ENCODE data around the gene SOWAHA. TPM values are rescaled to one million over a fixed set of nuclear protein-coding genes. Genes with fewer than 3 reads are reported as not detected.
"Not testable (repeated sequence)": the region's sequence is repeated elsewhere in the genome, so short reads cannot be mapped to it uniquely, and the experiment has no call there.

SOWAHA gene
- total and polyA plus RNA-seq, 2 donors = 1.0 to 4.3 TPM

DNA sequence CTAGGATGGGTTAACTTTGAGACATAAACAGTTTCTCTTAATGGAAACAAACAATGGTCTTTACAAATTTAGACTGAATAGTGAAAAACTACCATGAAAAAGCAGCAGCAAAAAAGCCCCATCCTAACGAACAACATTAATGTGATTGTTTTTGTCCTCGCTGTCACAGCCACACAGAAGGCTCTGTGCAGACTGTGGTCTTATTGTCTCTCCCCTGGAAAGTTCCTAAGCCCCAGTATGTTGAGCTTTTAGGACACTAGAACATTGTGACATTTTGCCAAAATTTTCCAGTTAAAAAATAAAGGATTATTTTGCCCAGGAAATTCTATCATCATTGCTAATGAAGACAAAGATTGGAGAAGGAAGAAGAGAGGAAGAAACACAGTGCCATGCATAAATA is 12.6 kb upstream of the SOWAHA start:
- Histone ChIP-seq H3K9me3 (ENCODE audit: control insufficient read depth in 2 of 2, insufficient read depth in 1 of 2, low read length in 1 of 2) (no peaks in the 10 kb centered on the region), H3K4me1 (ENCODE audit: control insufficient read depth in 2 of 2, insufficient read depth in 2 of 2, low read length in 2 of 2) (no peaks in the 10 kb centered on the region), H3K27ac (ENCODE audit: low read depth in 1 of 2, low read length in 1 of 2) (no peak overlapping the region), H3K27me3 (ENCODE audit: control insufficient read depth in 2 of 2, insufficient read depth in 1 of 2, low read length in 1 of 2) (peaks cover 0 to 13% of the 10 kb centered on the region in 2 donors), H3K4me3 (ENCODE audit: low read length in 2 of 2) (no peak overlapping the region), H3K36me3 (ENCODE audit: control insufficient read depth in 2 of 2, insufficient read depth in 2 of 2, low read length in 1 of 2) (no peaks in the 10 kb centered on the region)
- DNase-seq (ENCODE audit: low read depth in 6 of 9, low spot score in 9 of 9) = no peak
- WGBS = 94% methylated on average over 2 of the region's 2 CpGs

DNA sequence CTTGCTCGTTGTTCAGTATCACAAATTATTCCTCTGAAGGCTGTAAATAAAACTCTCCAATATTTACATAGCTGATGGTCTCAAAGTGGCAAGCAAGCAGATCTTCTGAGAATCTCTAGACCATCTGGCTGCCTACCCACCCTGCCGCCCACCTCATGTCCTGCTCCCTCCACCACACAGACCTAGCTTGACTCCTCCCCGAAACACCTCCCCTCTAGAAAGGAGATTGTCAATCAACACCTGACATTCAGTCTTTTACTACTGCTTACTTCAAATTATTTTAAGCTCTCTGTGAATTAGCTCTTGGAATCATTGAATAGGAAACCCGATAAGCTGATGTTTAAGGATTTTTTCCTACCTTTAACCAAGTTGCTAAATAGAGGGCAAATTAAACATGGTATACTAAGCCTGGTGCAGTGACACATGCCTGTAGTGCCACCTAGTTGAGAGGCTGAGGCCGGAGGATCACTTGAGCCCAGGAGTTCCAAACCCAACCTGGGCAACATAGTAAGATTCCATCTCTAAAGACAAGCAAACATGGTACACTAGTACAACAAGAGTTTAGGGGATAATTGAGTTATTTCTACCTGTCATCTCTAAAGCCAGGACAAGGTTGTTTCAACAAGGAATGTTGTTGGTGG is 10.9 kb upstream of the SOWAHA start:
- H3K9me3 ChIP-seq (ENCODE audit: control insufficient read depth in 2 of 2, insufficient read depth in 1 of 2, low read length in 1 of 2) = no peaks in the 10 kb centered on the region
- H3K27me3 ChIP-seq (ENCODE audit: control insufficient read depth in 2 of 2, insufficient read depth in 1 of 2, low read length in 1 of 2) = peaks cover 0 to 16% of the 10 kb centered on the region in 2 donors
- H3K4me1 ChIP-seq (ENCODE audit: control insufficient read depth in 2 of 2, insufficient read depth in 2 of 2, low read length in 2 of 2) = no peaks in the 10 kb centered on the region
- no peak for DNase-seq (ENCODE audit: low read depth in 6 of 9, low spot score in 9 of 9)
- no peak overlapping the region for H3K4me3 ChIP-seq (ENCODE audit: low read length in 2 of 2)
- no peaks in the 10 kb centered on the region for H3K36me3 ChIP-seq (ENCODE audit: control insufficient read depth in 2 of 2, insufficient read depth in 2 of 2, low read length in 1 of 2)
- 92% methylated on average over 5 of the region's 5 CpGs for WGBS
- H3K27ac ChIP-seq (ENCODE audit: low read depth in 1 of 2, low read length in 1 of 2) = no peak overlapping the region

DNA sequence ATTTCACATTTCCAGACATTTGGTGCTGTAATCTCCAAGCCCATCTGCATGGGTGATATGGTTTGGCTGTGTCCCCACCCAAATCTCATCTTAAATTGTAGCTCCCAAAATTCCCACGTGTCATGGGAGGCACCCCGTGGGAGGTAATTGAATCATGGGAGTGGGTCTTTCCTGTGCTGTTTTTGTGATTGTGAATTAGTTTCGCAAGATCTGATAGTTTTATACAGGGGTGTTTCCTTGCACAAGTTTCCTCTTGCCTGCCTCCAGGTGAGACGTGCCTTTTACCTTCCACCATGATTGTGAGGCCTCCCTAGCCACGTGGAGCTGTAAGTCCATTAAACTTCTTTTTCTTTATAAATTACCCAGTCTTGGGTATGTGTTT is 10.4 kb upstream of the SOWAHA start:
- H3K27ac ChIP-seq (ENCODE audit: low read depth in 1 of 2, low read length in 1 of 2); DNase-seq (ENCODE audit: low read depth in 6 of 9, low spot score in 9 of 9); H3K9me3 ChIP-seq (ENCODE audit: control insufficient read depth in 2 of 2, insufficient read depth in 1 of 2, low read length in 1 of 2); H3K36me3 ChIP-seq (ENCODE audit: control insufficient read depth in 2 of 2, insufficient read depth in 2 of 2, low read length in 1 of 2); H3K4me1 ChIP-seq (ENCODE audit: control insufficient read depth in 2 of 2, insufficient read depth in 2 of 2, low read length in 2 of 2); H3K4me3 ChIP-seq (ENCODE audit: low read length in 2 of 2): not testable (repeated sequence)
- WGBS = 93% methylated on average over 5 of the region's 5 CpGs
- peaks cover 0 to 20% of the 10 kb centered on the region in 2 donors for H3K27me3 ChIP-seq (ENCODE audit: control insufficient read depth in 2 of 2, insufficient read depth in 1 of 2, low read length in 1 of 2)

DNA sequence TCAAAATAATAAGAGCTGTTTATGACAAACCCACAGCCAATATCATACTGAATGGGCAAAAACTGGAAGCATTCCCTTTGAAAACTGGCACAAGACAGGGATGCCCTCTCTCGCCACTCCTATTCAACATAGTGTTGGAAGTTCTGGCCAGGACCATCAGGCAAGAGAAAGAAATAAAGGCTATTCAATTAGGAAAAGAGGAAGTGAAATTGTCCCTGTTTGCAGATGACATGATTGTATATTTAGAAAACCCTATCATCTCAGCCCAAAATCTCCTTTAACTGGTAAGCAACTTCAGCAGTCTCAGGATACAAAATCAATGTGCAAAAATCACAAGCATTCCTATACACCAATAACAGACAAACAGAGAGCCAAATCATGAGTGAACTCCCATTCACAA is 8.9 kb upstream of the SOWAHA start:
- 100% methylated on average over 1 of the region's 1 CpG for WGBS
- not testable (repeated sequence) for H3K4me3 ChIP-seq (ENCODE audit: low read length in 2 of 2); H3K4me1 ChIP-seq (ENCODE audit: control insufficient read depth in 2 of 2, insufficient read depth in 2 of 2, low read length in 2 of 2); DNase-seq (ENCODE audit: low read depth in 6 of 9, low spot score in 9 of 9); H3K36me3 ChIP-seq (ENCODE audit: control insufficient read depth in 2 of 2, insufficient read depth in 2 of 2, low read length in 1 of 2); H3K27ac ChIP-seq (ENCODE audit: low read depth in 1 of 2, low read length in 1 of 2); H3K9me3 ChIP-seq (ENCODE audit: control insufficient read depth in 2 of 2, insufficient read depth in 1 of 2, low read length in 1 of 2)
- H3K27me3 ChIP-seq (ENCODE audit: control insufficient read depth in 2 of 2, insufficient read depth in 1 of 2, low read length in 1 of 2) = peaks cover 3 to 28% of the 10 kb centered on the region in 2 donors

DNA sequence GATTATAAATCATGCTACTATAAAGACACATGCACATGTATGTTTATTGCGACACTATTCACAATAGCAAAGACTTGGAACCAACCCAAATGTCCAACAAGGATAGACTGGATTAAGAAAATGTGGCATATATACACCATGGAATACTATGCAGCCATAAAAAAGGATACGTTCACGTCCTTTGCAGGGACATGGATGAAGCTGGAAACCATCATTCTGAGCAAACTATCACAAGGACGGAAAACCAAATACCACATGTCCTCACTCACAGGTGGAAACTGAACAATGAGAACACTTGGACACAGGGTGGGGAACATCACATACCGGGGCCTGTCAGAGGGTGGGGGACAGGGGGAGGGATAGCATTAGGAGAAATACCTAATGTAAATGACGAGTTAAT is 7.2 kb upstream of the SOWAHA start:
- H3K36me3 ChIP-seq (ENCODE audit: control insufficient read depth in 2 of 2, insufficient read depth in 2 of 2, low read length in 1 of 2); DNase-seq (ENCODE audit: low read depth in 6 of 9, low spot score in 9 of 9); H3K4me1 ChIP-seq (ENCODE audit: control insufficient read depth in 2 of 2, insufficient read depth in 2 of 2, low read length in 2 of 2); H3K4me3 ChIP-seq (ENCODE audit: low read length in 2 of 2); H3K9me3 ChIP-seq (ENCODE audit: control insufficient read depth in 2 of 2, insufficient read depth in 1 of 2, low read length in 1 of 2); H3K27ac ChIP-seq (ENCODE audit: low read depth in 1 of 2, low read length in 1 of 2): not testable (repeated sequence)
- 98% methylated on average over 6 of the region's 6 CpGs for WGBS
- peaks cover 9 to 40% of the 10 kb centered on the region in 2 donors for H3K27me3 ChIP-seq (ENCODE audit: control insufficient read depth in 2 of 2, insufficient read depth in 1 of 2, low read length in 1 of 2)

DNA sequence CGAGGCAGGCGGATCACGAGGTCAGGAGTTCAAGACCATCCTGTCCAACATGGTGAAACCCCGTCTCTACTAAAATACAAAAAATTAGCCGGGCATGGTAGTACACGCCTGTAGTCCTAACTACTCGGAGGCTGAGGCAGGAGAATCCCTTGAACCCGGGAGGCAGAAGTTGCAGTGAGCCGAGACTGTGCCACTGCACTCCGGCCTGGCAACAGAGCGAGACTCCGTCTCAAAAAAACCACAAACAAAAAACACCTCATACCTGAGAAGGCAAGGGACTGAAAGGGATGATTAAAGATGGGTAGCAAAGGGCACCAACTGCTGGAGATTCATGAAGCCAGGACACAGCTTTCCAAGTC is 6.3 kb upstream of the SOWAHA start:
- H3K9me3 ChIP-seq (ENCODE audit: control insufficient read depth in 2 of 2, insufficient read depth in 1 of 2, low read length in 1 of 2); DNase-seq (ENCODE audit: low read depth in 6 of 9, low spot score in 9 of 9); H3K27ac ChIP-seq (ENCODE audit: low read depth in 1 of 2, low read length in 1 of 2); H3K36me3 ChIP-seq (ENCODE audit: control insufficient read depth in 2 of 2, insufficient read depth in 2 of 2, low read length in 1 of 2); H3K4me1 ChIP-seq (ENCODE audit: control insufficient read depth in 2 of 2, insufficient read depth in 2 of 2, low read length in 2 of 2); H3K4me3 ChIP-seq (ENCODE audit: low read length in 2 of 2): not testable (repeated sequence)
- 96% methylated on average over 12 of the region's 12 CpGs for WGBS
- peaks cover 11 to 46% of the 10 kb centered on the region in 2 donors for H3K27me3 ChIP-seq (ENCODE audit: control insufficient read depth in 2 of 2, insufficient read depth in 1 of 2, low read length in 1 of 2)

DNA sequence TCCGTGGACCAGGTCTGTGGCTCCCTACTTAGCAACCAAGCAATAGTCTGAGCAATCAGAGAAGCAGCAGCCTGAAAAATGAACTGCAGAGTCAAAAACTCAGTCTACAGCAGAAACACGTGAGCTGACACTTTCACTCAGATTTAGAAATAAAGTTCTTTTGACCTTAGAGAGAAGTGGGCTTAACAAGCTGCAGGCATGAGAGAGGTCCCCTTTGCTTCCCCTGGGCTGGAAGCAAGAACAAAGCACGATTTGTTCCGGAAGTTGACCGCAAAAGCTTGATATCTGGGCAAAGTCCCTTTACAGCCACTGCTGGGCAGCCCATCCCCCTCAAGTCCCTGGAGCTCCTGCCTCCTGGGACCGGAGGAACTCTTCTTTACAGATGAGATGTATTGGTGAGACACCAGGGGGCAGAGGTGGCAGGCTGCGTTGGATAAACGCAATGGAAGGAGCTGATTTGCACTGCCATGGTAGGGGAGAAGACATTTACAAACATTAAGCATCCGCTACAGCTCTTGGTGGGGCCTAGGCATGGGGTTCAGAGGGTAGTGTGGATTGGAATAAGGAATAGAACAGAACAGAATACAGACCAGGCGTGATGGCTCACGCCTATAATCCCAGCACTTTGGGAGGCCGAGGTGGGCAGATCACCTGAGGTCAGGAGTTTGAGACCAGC is 5.8 kb upstream of the SOWAHA start:
- peaks cover 16 to 51% of the 10 kb centered on the region in 2 donors for H3K27me3 ChIP-seq (ENCODE audit: control insufficient read depth in 2 of 2, insufficient read depth in 1 of 2, low read length in 1 of 2)
- DNase-seq (ENCODE audit: low read depth in 6 of 9, low spot score in 9 of 9) = no peak
- no peak overlapping the region for H3K4me3 ChIP-seq (ENCODE audit: low read length in 2 of 2)
- H3K4me1 ChIP-seq (ENCODE audit: control insufficient read depth in 2 of 2, insufficient read depth in 2 of 2, low read length in 2 of 2) = no peaks in the 10 kb centered on the region
- no peaks in the 10 kb centered on the region for H3K9me3 ChIP-seq (ENCODE audit: control insufficient read depth in 2 of 2, insufficient read depth in 1 of 2, low read length in 1 of 2)
- H3K27ac ChIP-seq (ENCODE audit: low read depth in 1 of 2, low read length in 1 of 2) = no peak overlapping the region
- H3K36me3 ChIP-seq (ENCODE audit: control insufficient read depth in 2 of 2, insufficient read depth in 2 of 2, low read length in 1 of 2) = no peaks in the 10 kb centered on the region
- WGBS = 68% methylated on average over 12 of the region's 12 CpGs

DNA sequence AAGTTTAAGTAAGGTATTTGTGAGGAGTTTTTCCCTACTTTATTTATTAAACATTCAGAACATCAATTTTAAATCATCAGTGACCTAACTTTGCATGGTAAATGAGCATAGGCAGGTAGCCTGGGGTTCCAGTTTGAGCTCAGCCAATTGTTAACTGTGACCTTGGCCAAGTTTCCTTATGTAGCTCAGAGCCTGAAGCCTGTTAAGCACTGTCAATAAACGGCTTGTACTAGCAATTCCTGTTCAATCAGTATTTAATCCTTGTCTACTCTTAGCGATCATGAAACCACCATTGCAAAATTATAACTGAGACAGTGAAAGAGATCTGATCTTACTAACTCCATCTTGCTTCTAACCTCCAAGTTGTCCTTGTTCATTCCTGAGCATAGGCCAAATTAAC is 4.7 kb upstream of the SOWAHA start:
- Histone ChIP-seq H3K4me3 (ENCODE audit: low read length in 2 of 2) (no peak overlapping the region), H3K36me3 (ENCODE audit: control insufficient read depth in 2 of 2, insufficient read depth in 2 of 2, low read length in 1 of 2) (no peaks in the 10 kb centered on the region), H3K27ac (ENCODE audit: low read depth in 1 of 2, low read length in 1 of 2) (no peak overlapping the region), H3K27me3 (ENCODE audit: control insufficient read depth in 2 of 2, insufficient read depth in 1 of 2, low read length in 1 of 2) (peaks cover 20 to 57% of the 10 kb centered on the region in 2 donors), H3K9me3 (ENCODE audit: control insufficient read depth in 2 of 2, insufficient read depth in 1 of 2, low read length in 1 of 2) (no peaks in the 10 kb centered on the region), H3K4me1 (ENCODE audit: control insufficient read depth in 2 of 2, insufficient read depth in 2 of 2, low read length in 2 of 2) (peaks cover 0 to 4% of the 10 kb centered on the region in 2 donors)
- 85% methylated on average over 2 of the region's 2 CpGs for WGBS
- no peak for DNase-seq (ENCODE audit: low read depth in 6 of 9, low spot score in 9 of 9)

DNA sequence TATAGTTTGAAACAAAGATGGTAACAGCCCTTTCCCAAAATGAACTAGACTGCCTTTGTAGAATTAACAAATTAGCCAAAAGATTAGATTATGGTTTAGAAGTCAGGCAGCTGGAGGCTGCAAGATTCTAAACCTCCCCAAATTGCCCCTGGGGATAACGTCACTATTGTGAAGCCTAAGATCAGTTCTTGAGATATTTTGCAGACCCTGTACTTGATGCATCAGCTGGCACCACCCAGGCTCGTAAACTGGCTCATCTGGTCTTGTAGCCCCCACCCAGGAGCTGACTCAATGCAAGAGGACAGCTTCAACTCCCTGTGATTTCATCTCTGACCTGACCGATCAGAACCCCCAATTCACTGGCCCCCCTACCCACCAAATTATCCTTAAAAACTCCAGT is 4.2 kb upstream of the SOWAHA start:
- no peaks in the 10 kb centered on the region for H3K9me3 ChIP-seq (ENCODE audit: control insufficient read depth in 2 of 2, insufficient read depth in 1 of 2, low read length in 1 of 2)
- no peak overlapping the region for H3K27ac ChIP-seq (ENCODE audit: low read depth in 1 of 2, low read length in 1 of 2)
- no peak for DNase-seq (ENCODE audit: low read depth in 6 of 9, low spot score in 9 of 9)
- H3K4me3 ChIP-seq (ENCODE audit: low read length in 2 of 2) = no peak overlapping the region
- peaks cover 24 to 61% of the 10 kb centered on the region in 2 donors for H3K27me3 ChIP-seq (ENCODE audit: control insufficient read depth in 2 of 2, insufficient read depth in 1 of 2, low read length in 1 of 2)
- H3K4me1 ChIP-seq (ENCODE audit: control insufficient read depth in 2 of 2, insufficient read depth in 2 of 2, low read length in 2 of 2) = peaks cover 0 to 4% of the 10 kb centered on the region in 2 donors
- no peaks in the 10 kb centered on the region for H3K36me3 ChIP-seq (ENCODE audit: control insufficient read depth in 2 of 2, insufficient read depth in 2 of 2, low read length in 1 of 2)
- 56% methylated on average over 3 of the region's 3 CpGs for WGBS

Data from thymus (tissue), 11 donors.